HG02588 (cell line): ENCODE results near the gene GATA5.

Experiments
- ATAC-seq: cut with Tn5 transposase; IDR thresholded peaks from one replicate; pipeline ENCODE4 v1.9.1; 2021; ENCODE audit warnings: mild to moderate bottlenecking, moderate library complexity; ENCODE audit not compliant: unreplicated experiment

Gene GATA5

GRCh38 chr20:62488470-62488869 lies 12.7 kb upstream of the GATA5 start:
- ATAC-seq: no peak

- ATAC-seq: no peak
Observed at GRCh38 chr20:62487561-62488354, 12.0 kb upstream of the GATA5 start.

- no peak for ATAC-seq
Observed at GRCh38 chr20:62487118-62487517, 11.3 kb upstream of the GATA5 start.

- ATAC-seq: no peak
Observed at GRCh38 chr20:62486484-62486883, 10.7 kb upstream of the GATA5 start.

- ATAC-seq: no peak
Observed at GRCh38 chr20:62485701-62486089, 9.9 kb upstream of the GATA5 start.

GRCh38 chr20:62485062-62485700 lies 9.4 kb upstream of the GATA5 start:
- no peak for ATAC-seq

- ATAC-seq: no peak
Observed at GRCh38 chr20:62484478-62484877, 8.7 kb upstream of the GATA5 start.

GRCh38 chr20:62483613-62484458 lies 8.0 kb upstream of the GATA5 start:
- ATAC-seq: no peak

- ATAC-seq: no peak
Observed at GRCh38 chr20:62482974-62483373, 7.2 kb upstream of the GATA5 start.

- ATAC-seq: no peak
Observed at GRCh38 chr20:62482146-62482809, 6.5 kb upstream of the GATA5 start.

- ATAC-seq: no peak
Observed at GRCh38 chr20:62481425-62482145, 5.8 kb upstream of the GATA5 start.

- no peak for ATAC-seq
Observed at GRCh38 chr20:62480318-62480717, 4.5 kb upstream of the GATA5 start.

- no peak for ATAC-seq
Observed at GRCh38 chr20:62479656-62480055, 3.9 kb upstream of the GATA5 start.

GRCh38 chr20:62479156-62479555 lies 3.4 kb upstream of the GATA5 start:
- no peak for ATAC-seq

GRCh38 chr20:62477669-62478455 lies 2.1 kb upstream of the GATA5 start:
- no peak for ATAC-seq

- no peak for ATAC-seq
Observed at GRCh38 chr20:62476056-62476838, 452 bp upstream of the GATA5 start.

- ATAC-seq: no peak
Observed at GRCh38 chr20:62475027-62475771, 596 bp downstream of the GATA5 start.

- ATAC-seq: no peak
Observed at GRCh38 chr20:62474604-62475026, 1.2 kb downstream of the GATA5 start.
